Small intestine (tissue), 7 donors: Measurements from ENCODE around the gene RTN4RL1. TPM values are rescaled to one million over a fixed set of nuclear protein-coding genes. Genes with fewer than 3 reads are reported as not detected.

Source experiments
- DNase-seq, 2 donors: peaks; one replicate each; pipeline versions ENCODE4 v3.0.0 to v3.0.0-alpha.2; 2013
- FAIRE-seq: peaks from 2 replicates; lab custom pipeline; 2012; peaks lifted over from hg19 to GRCh38; lab: Jason Lieb, UNC
- H3K27ac ChIP-seq, 3 donors: one replicate each; pipeline ENCODE4 v1.5.1; 2013; ENCODE audit warnings: low read length in 2 of 3, mild to moderate bottlenecking in 2 of 3, control low read depth in 1 of 3, inconsistent platforms in 1 of 3, low read depth in 1 of 3, moderate library complexity in 1 of 3
- H3K27me3 ChIP-seq, 3 donors: one replicate each; pipeline ENCODE4 v1.6.1; 2013; ENCODE audit warnings: low read length in 3 of 3, inconsistent platforms in 1 of 3; ENCODE audit not compliant: control insufficient read depth in 3 of 3, insufficient read depth in 3 of 3
- H3K36me3 ChIP-seq, 3 donors: one replicate each; pipeline ENCODE4 v1.6.1; 2013; ENCODE audit warnings: low read length in 3 of 3, inconsistent platforms in 1 of 3, low read depth in 1 of 3, mild to moderate bottlenecking in 1 of 3, moderate library complexity in 1 of 3; ENCODE audit not compliant: control insufficient read depth in 3 of 3, insufficient read depth in 2 of 3
- H3K4me1 ChIP-seq, 3 donors: one replicate each; pipeline ENCODE4 v1.6.1; 2013; ENCODE audit warnings: low read length in 2 of 3, inconsistent platforms in 1 of 3, low read depth in 1 of 3, mild to moderate bottlenecking in 1 of 3, moderate library complexity in 1 of 3; ENCODE audit not compliant: control insufficient read depth in 3 of 3, insufficient read depth in 2 of 3
- H3K4me3 ChIP-seq, 3 donors: one replicate each; pipeline ENCODE4 v1.5.1; 2013; ENCODE audit warnings: low read length in 3 of 3, control low read depth in 1 of 3, inconsistent platforms in 1 of 3, low read depth in 1 of 3, mild to moderate bottlenecking in 1 of 3, moderate library complexity in 1 of 3
- H3K9me3 ChIP-seq, 2 donors: one replicate each; pipeline ENCODE4 v1.6.1; 2013; ENCODE audit warnings: low read depth in 1 of 2, low read length in 1 of 2; ENCODE audit not compliant: control insufficient read depth in 2 of 2, insufficient read depth in 1 of 2
- WGBS, 3 donors: extraction: QIAGEN DNeasy Blood & Tissue Kit; methylation state at CpG; one replicate each; pipeline ENCODE4 v1.1.7; 2013; 5-methylcytosine and 5-hydroxymethylcytosine counted together
- polyA plus RNA-seq, 4 donors: library from polyadenylated mRNA; stranded (reverse) in 3 of 4; unstranded in 1 of 4; fragments of 200-250 nt in 3 of 4; fragments of 120-200 nt in 1 of 4; gene quantifications; one replicate each; pipeline versions ENCODE4 v1.2.1 to v1.2.3, GENCODE V29; 2013
- donor health status: healthy with polysubstance abuse.
- donor health status: control.
- donor health status: control.
- donor health status: Bipolar disorder and iron deficiency.
- donor health status: healthy.

RTN4RL1 gene
- polyA plus RNA-seq, 4 donors, result 0.25 to 1.0 TPM; not detected in 2

DNA sequence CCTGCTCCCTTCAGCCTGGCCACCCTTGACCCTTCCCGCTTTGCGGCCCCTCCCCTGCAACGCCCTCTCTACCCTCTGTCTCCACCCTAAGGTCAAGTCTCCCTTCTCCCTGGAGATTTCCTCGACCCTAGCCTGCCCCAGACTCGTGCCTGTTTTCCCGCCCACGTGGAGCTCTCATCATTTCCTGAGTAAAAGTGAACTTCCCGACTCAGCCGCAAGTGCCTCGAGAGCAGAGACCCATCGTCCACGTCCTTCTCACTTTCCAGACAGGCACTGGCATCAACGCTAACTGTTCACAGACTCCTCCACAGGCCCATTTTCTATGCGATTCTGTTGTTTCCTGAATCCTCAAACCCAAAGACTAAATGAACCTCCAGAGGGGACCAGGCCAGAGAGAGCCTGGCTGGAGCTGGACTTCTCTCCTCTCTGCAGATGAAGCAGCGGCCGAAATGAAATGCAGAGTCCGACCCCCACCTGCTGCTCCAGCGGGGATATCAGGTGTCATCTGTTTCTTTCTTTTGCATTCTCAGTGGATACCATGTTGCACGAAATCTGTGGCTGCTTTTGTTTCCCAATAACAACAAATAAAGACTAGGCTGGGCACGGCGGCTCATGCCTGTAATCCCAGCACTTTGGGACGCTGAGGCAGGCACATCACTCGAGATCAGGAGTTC lies 52.5 kb downstream of the RTN4RL1 start:
- no peak overlapping the region for H3K4me3 ChIP-seq
- 66 to 84% (median 76%) methylated on average over 23 of the region's 23 CpGs for WGBS, 3 donors
- H3K4me1 ChIP-seq, result no peaks in the 10 kb centered on the region
- H3K36me3 ChIP-seq, result no peaks in the 10 kb centered on the region
- peaks cover 0 to 7% of the 10 kb centered on the region in 2 donors for H3K9me3 ChIP-seq
- FAIRE-seq (no peak), DNase-seq (no peak)
- H3K27me3 ChIP-seq, result peaks cover 0 to 26% (median 0%) of the 10 kb centered on the region in 3 donors
- H3K27ac ChIP-seq, result no peak overlapping the region

- DNase-seq, result no peak
- 83 to 92% (median 86%) methylated on average over 12 of the region's 12 CpGs for WGBS, 3 donors
- Histone ChIP-seq H3K9me3 (peaks cover 0 to 7% of the 10 kb centered on the region in 2 donors), H3K27ac (no peak overlapping the region), H3K4me1 (no peaks in the 10 kb centered on the region), H3K36me3 (no peaks in the 10 kb centered on the region), H3K27me3 (peaks cover 0 to 20% (median 0%) of the 10 kb centered on the region in 3 donors), H3K4me3 (no peak overlapping the region)
- no peak for FAIRE-seq
Measured at GRCh38 chr17:1970843-1971384, 54.2 kb downstream of the RTN4RL1 start.

GRCh38 chr17:1969712-1970111 lies 55.4 kb downstream of the RTN4RL1 start:
- 84 to 90% (median 86%) methylated on average over 5 of the region's 5 CpGs for WGBS, 3 donors
- no peak overlapping the region for H3K27ac ChIP-seq
- DNase-seq (no peak), FAIRE-seq (no peak)
- no peaks in the 10 kb centered on the region for H3K4me1 ChIP-seq
- H3K9me3 ChIP-seq, result peaks cover 0 to 7% of the 10 kb centered on the region in 2 donors
- H3K4me3 ChIP-seq, result no peak overlapping the region
- H3K27me3 ChIP-seq, result peaks cover 0 to 15% (median 0%) of the 10 kb centered on the region in 3 donors
- H3K36me3 ChIP-seq, result no peaks in the 10 kb centered on the region

DNA sequence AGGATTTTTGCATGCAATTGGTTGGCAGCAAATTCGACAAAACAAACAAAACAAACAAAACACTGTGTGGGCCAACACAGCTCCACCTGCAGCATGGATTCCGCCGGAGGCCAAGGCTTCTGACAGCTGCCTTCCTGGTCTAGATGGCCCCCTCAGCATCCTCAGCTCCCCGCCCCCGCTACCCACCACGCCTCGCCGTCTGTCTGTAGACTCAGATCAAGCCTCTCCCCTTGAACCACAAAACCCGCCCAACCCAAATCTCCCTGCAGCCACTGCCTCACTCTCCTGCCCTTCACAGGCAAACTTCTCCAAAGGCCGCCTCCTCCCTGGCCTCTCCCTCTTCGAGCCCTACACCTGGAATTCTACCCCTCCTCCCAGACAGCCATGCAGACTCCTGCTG lies 57.9 kb downstream of the RTN4RL1 start:
- H3K9me3 ChIP-seq, result peaks cover 0 to 7% of the 10 kb centered on the region in 2 donors
- DNase-seq (no peak), FAIRE-seq (no peak)
- no peaks in the 10 kb centered on the region for H3K4me1 ChIP-seq
- no peaks in the 10 kb centered on the region for H3K36me3 ChIP-seq
- H3K27ac ChIP-seq, result no peak overlapping the region
- peaks cover 0 to 14% (median 0%) of the 10 kb centered on the region in 3 donors for H3K27me3 ChIP-seq
- no peak overlapping the region for H3K4me3 ChIP-seq
- WGBS, 3 donors, result 41 to 53% (median 45%) methylated on average over 11 of the region's 11 CpGs

GRCh38 chr17:1966274-1967086 lies 58.7 kb downstream of the RTN4RL1 start:
- WGBS, 3 donors, result 66 to 72% (median 69%) methylated on average over 12 of the region's 12 CpGs
- no peak overlapping the region for H3K27ac ChIP-seq
- no peak for FAIRE-seq

GRCh38 chr17:1965556-1966273 lies 59.4 kb downstream of the RTN4RL1 start:
- FAIRE-seq (no peak), DNase-seq (no peak)
- Histone ChIP-seq H3K4me3 (no peak overlapping the region), H3K27ac (no peak overlapping the region), H3K4me1 (no peaks in the 10 kb centered on the region), H3K9me3 (peaks cover 0 to 7% of the 10 kb centered on the region in 2 donors), H3K27me3 (peaks cover 0 to 14% (median 0%) of the 10 kb centered on the region in 3 donors), H3K36me3 (no peaks in the 10 kb centered on the region)
- WGBS, 3 donors, result 84 to 86% (median 84%) methylated on average over 21 of the region's 21 CpGs

More at GRCh38 chr17:1966274-1967086, 58.7 kb downstream of the RTN4RL1 start:
- Histone ChIP-seq H3K4me1 (no peaks in the 10 kb centered on the region), H3K27me3 (peaks cover 0 to 14% (median 0%) of the 10 kb centered on the region in 3 donors), H3K36me3 (no peaks in the 10 kb centered on the region), H3K4me3 (no peak overlapping the region), H3K9me3 (peaks cover 0 to 7% of the 10 kb centered on the region in 2 donors)
- DNase-seq, result no peak

- H3K36me3 ChIP-seq, result no peaks in the 10 kb centered on the region
- H3K4me3 ChIP-seq, result no peak overlapping the region
- H3K27me3 ChIP-seq, result peaks cover 0 to 9% (median 0%) of the 10 kb centered on the region in 3 donors
- H3K9me3 ChIP-seq, result no peaks in the 10 kb centered on the region
- DNase-seq (no peak), FAIRE-seq (no peak)
- H3K27ac ChIP-seq, result no peak overlapping the region
- WGBS, 3 donors, result 80 to 91% (median 85%) methylated on average over 7 of the region's 7 CpGs
- H3K4me1 ChIP-seq, result no peaks in the 10 kb centered on the region
Measured at GRCh38 chr17:1963250-1963649, 61.9 kb downstream of the RTN4RL1 start.

GRCh38 chr17:1961189-1961588 lies 63.9 kb downstream of the RTN4RL1 start:
- Histone ChIP-seq H3K4me1 (peaks cover 0 to 2% (median 0%) of the 10 kb centered on the region in 3 donors), H3K27ac (no peak overlapping the region), H3K36me3 (no peaks in the 10 kb centered on the region), H3K9me3 (no peaks in the 10 kb centered on the region), H3K27me3 (peaks cover 0 to under 1% (median 0%) of the 10 kb centered on the region in 3 donors), H3K4me3 (no peak overlapping the region)
- 72 to 79% (median 75%) methylated on average over 14 of the region's 14 CpGs for WGBS, 3 donors
- FAIRE-seq (no peak), DNase-seq (no peak)
